ENCODE measurements around the gene MCF2.

- no peak for TF ChIP-seq POLR2A (IDR thresholded peaks at IDR 0.05)
- TF ChIP-seq CTCF (IDR thresholded peaks at IDR 0.05) = no peak
- no peak for TF ChIP-seq EP300 (IDR thresholded peaks at IDR 0.05)
- TF ChIP-seq POLR2AphosphoS5 (IDR thresholded peaks at IDR 0.05) = no peak
Measured at GRCh38 chrX:139538907-139539790, 168.8 kb downstream of the MCF2 start.
